Immature natural killer cell (primary cell): ENCODE data around the gene ASB6. TPM values are rescaled to one million over a fixed set of nuclear protein-coding genes. Genes with fewer than 3 reads are reported as not detected.

Source experiments
- DNase-seq, 3 donors: peaks; one replicate each; pipeline ENCODE4 v3.0.0; 2022; ENCODE audit warnings: mixed read lengths in 1 of 3
- H3K27ac Mint-ChIP-seq, 6 donors: one replicate each; pipeline ENCODE4 v1.8.0; 2020; ENCODE audit warnings: mixed read lengths in 6 of 6, mild to moderate bottlenecking in 5 of 6, inconsistent platforms in 4 of 6, moderate library complexity in 3 of 6
- H3K27me3 Mint-ChIP-seq, 3 donors: one replicate each; pipeline ENCODE4 v1.8.0; 2020 to 2021; ENCODE audit warnings: low read depth in 3 of 3, mild to moderate bottlenecking in 3 of 3, mixed read lengths in 3 of 3, moderate library complexity in 3 of 3, inconsistent platforms in 1 of 3
- H3K36me3 Mint-ChIP-seq, 3 donors: one replicate each; pipeline ENCODE4 v1.8.0; 2020; ENCODE audit warnings: mixed read lengths in 3 of 3, inconsistent platforms in 2 of 3, mild to moderate bottlenecking in 2 of 3
- H3K4me1 Mint-ChIP-seq, 2 donors: one replicate each; pipeline ENCODE4 v1.8.0; 2020; ENCODE audit warnings: inconsistent platforms in 2 of 2, mild to moderate bottlenecking in 2 of 2, mixed read lengths in 2 of 2, moderate library complexity in 1 of 2
- H3K4me3 Mint-ChIP-seq, 5 donors: one replicate each; pipeline ENCODE4 v1.8.0; 2020; ENCODE audit warnings: mild to moderate bottlenecking in 5 of 5, mixed read lengths in 5 of 5, inconsistent platforms in 3 of 5, moderate library complexity in 3 of 5
- H3K9me3 Mint-ChIP-seq, 6 donors: one replicate each; pipeline ENCODE4 v1.8.0; 2020; ENCODE audit warnings: mild to moderate bottlenecking in 6 of 6, mixed read lengths in 6 of 6, inconsistent platforms in 4 of 6, moderate library complexity in 3 of 6
- polyA plus RNA-seq, 3 donors: library from polyadenylated mRNA; unstranded; fragments of 300-500 nt; fragmentation: Illumina TruSeq; gene quantifications; one replicate each; pipeline ENCODE4 v1.2.3, GENCODE V29; 2021

The ASB6 gene
- polyA plus RNA-seq, 3 donors from 2014 or later, result 13.9 to 26.6 (median 19.9) TPM

GRCh38 chr9:129633848-129634247, 8.1 kb downstream of the ASB6 start:
- H3K4me3 Mint-ChIP-seq, result no peak overlapping the region
- peaks cover 0 to 13% (median 0%) of the 10 kb centered on the region in 3 donors for H3K36me3 Mint-ChIP-seq
- peaks cover 29 to 30% of the 10 kb centered on the region in 2 donors for H3K4me1 Mint-ChIP-seq
- DNase-seq, result no peak
- H3K27ac Mint-ChIP-seq, result peak overlapping the region in 1 of 6 donors; percentile 53
- H3K9me3 Mint-ChIP-seq, result no peaks in the 10 kb centered on the region
- H3K27me3 Mint-ChIP-seq, result peaks cover 0 to 2% (median 0%) of the 10 kb centered on the region in 3 donors

DNA sequence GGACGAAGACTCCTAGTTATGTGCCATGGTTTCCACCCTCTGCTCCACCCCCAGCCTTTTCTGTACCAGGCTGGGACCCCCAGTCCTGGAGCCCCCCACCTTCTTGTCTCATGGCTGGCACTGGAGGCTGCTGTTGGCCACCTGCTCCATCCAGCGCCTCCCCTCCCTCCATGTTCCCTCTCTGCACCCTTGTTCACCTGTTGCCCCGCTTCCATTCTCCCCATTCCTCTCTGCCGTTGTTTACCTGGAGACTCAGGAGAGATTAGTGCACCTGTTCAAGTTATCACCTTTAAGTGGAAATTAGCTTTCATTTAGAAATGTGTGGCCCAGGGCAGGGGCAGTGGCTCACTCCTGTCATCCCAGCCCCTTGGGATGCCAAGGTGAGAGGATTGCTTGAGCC, 8.7 kb downstream of the ASB6 start:
- no peak for DNase-seq
- H3K4me1 Mint-ChIP-seq, result peaks cover 32 to 34% of the 10 kb centered on the region in 2 donors
- H3K9me3 Mint-ChIP-seq, result no peaks in the 10 kb centered on the region
- H3K36me3 Mint-ChIP-seq, result peaks cover 0 to 10% (median 0%) of the 10 kb centered on the region in 3 donors
- H3K4me3 Mint-ChIP-seq, result no peak overlapping the region
- peaks cover 0 to 2% (median 0%) of the 10 kb centered on the region in 3 donors for H3K27me3 Mint-ChIP-seq
- no peak overlapping the region for H3K27ac Mint-ChIP-seq

GRCh38 chr9:129632460-129632859, 9.5 kb downstream of the ASB6 start:
- Mint-ChIP-seq H3K27ac (no peak overlapping the region), H3K36me3 (peaks cover 0 to 6% (median 0%) of the 10 kb centered on the region in 3 donors), H3K4me3 (no peak overlapping the region), H3K27me3 (peaks cover 0 to 4% (median 2%) of the 10 kb centered on the region in 3 donors), H3K9me3 (no peaks in the 10 kb centered on the region), H3K4me1 (peaks cover 38% of the 10 kb centered on the region in 2 donors)
- DNase-seq, result no peak

GRCh38 chr9:129631674-129632129, 10.2 kb downstream of the ASB6 start:
- Mint-ChIP-seq H3K9me3 (no peaks in the 10 kb centered on the region), H3K27me3 (peaks cover 2 to 10% (median 3%) of the 10 kb centered on the region in 3 donors), H3K27ac (peak overlapping the region in 2 of 6 donors; percentile 45 to 67), H3K4me1 (peaks cover 46% of the 10 kb centered on the region in 2 donors), H3K4me3 (no peak overlapping the region), H3K36me3 (peaks cover 0 to 6% (median 0%) of the 10 kb centered on the region in 3 donors)
- no peak for DNase-seq

GRCh38 chr9:129630967-129631673, 10.8 kb downstream of the ASB6 start:
- H3K36me3 Mint-ChIP-seq, result peaks cover 0 to 6% (median 0%) of the 10 kb centered on the region in 3 donors
- peak overlapping the region in 3 of 6 donors; percentile 22 to 49 (median 45) for H3K27ac Mint-ChIP-seq
- H3K4me3 Mint-ChIP-seq, result no peak overlapping the region
- no peaks in the 10 kb centered on the region for H3K9me3 Mint-ChIP-seq
- H3K4me1 Mint-ChIP-seq, result peaks cover 50 to 52% of the 10 kb centered on the region in 2 donors
- DNase-seq, result no peak
- peaks cover 3 to 14% (median 7%) of the 10 kb centered on the region in 3 donors for H3K27me3 Mint-ChIP-seq

DNA sequence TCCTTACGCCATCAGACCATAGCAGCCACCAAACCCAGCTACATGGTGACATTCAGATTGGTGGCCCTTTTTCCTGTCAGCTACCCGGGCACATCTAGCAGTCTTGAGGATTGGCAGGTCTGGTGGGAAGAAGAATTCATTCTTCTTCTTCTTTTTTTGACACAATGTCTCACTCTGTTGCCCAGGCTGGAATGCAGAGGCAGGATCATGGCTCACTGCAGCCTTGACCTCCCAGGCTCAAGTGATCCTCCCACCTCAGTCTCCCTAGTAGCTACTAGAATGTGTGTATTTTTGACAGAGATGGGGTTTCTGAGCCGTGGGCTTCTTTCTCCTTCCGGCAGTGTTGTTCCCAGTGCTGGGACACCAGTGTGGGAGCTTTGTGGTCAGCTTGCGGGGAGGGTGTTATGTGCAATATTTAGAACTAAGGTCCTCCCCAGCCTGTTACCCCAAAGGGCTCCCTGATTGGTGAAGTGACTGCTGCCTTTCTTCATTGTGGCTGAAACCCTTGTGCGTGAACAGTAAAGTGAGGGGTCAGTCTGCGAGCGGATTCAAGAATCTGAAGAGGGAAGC, 12.6 kb downstream of the ASB6 start:
- Mint-ChIP-seq H3K9me3 (no peaks in the 10 kb centered on the region), H3K27ac (peak overlapping the region; percentile 23 to 61 (median 48)), H3K4me1 (peaks cover 60 to 63% of the 10 kb centered on the region in 2 donors), H3K36me3 (no peaks in the 10 kb centered on the region), H3K27me3 (peaks cover 7 to 28% (median 12%) of the 10 kb centered on the region in 3 donors), H3K4me3 (peak overlapping the region in 2 of 5 donors; percentile 8 to 48)
- DNase-seq, result no peak

DNA sequence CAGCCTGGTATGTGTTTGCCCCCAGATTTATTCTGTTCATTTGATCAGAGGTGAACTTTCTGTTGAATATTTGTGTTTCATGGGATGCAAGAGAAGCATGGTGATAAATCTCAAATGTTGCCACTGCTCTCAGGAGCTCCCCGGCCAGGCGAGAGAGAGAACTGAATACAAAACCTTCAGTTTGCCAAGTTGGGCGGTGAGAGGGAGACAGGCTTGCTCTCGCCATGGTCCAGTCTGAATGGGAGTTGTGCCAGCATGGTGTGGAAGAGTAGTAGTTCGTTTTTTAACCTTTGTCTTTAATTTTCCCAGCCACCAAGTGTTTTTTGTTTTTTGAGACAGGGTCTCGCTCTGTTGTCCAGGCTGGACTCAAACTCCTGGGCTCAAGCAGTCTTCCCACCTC, 13.2 kb downstream of the ASB6 start:
- DNase-seq, result no peak
- H3K9me3 Mint-ChIP-seq, result no peaks in the 10 kb centered on the region
- H3K27ac Mint-ChIP-seq, result peak overlapping the region in 5 of 6 donors; percentile 20 to 89 (median 44)
- peak overlapping the region in 3 of 5 donors; percentile 14 to 47 (median 25) for H3K4me3 Mint-ChIP-seq
- H3K4me1 Mint-ChIP-seq, result peaks cover 62 to 66% of the 10 kb centered on the region in 2 donors
- peaks cover 7 to 30% (median 18%) of the 10 kb centered on the region in 3 donors for H3K27me3 Mint-ChIP-seq
- no peaks in the 10 kb centered on the region for H3K36me3 Mint-ChIP-seq

DNA sequence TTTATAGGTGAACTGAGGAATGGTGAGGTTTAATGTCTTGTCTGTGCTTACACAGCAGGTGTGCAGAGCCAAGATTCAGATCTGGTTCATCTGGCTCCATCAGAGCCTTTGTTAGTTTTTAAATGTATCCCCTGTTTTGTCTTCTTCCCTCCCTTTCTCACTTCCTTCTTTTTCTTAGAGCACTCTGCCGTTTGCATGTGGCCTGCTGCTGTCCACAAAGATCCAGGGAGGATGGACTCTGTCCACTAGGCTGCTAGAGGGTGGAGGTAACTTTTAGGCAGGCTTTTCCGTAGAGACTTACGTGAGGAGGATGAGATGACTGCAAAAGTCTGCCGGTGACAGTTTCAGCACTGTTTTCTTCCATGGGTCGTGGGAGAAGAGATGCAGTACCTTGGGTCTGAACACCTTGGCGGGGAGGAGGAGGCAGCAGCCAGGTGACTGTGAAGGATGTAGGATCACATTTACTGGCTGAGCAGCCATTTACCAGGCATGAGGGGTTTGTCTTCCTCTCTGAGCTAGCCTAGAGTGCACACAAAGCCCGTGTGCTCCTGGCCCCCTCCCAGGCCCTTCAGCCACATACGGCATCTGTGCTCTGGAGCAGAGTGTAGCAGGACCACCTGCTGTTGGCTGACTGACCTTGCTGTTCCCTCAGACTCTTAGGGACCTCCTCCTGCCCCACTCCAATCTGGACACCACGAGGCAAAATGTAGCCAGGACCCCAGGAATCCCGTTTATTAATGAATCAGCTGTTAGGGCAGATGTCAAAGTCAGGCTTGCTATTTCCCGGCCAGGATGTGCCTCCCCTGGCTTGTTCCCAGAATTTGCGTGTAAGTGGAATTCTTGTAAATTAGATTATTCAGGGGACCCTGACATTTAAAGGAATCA, 14.2 kb downstream of the ASB6 start:
- Mint-ChIP-seq H3K27ac (peak overlapping the region; percentile 86 to 97 (median 92)), H3K9me3 (no peaks in the 10 kb centered on the region), H3K4me3 (peak overlapping the region; percentile 77 to 97 (median 83)), H3K27me3 (peaks cover 11 to 33% (median 20%) of the 10 kb centered on the region in 3 donors), H3K36me3 (no peaks in the 10 kb centered on the region), H3K4me1 (peaks cover 62 to 66% of the 10 kb centered on the region in 2 donors)
- DNase-seq, result no peak

DNA sequence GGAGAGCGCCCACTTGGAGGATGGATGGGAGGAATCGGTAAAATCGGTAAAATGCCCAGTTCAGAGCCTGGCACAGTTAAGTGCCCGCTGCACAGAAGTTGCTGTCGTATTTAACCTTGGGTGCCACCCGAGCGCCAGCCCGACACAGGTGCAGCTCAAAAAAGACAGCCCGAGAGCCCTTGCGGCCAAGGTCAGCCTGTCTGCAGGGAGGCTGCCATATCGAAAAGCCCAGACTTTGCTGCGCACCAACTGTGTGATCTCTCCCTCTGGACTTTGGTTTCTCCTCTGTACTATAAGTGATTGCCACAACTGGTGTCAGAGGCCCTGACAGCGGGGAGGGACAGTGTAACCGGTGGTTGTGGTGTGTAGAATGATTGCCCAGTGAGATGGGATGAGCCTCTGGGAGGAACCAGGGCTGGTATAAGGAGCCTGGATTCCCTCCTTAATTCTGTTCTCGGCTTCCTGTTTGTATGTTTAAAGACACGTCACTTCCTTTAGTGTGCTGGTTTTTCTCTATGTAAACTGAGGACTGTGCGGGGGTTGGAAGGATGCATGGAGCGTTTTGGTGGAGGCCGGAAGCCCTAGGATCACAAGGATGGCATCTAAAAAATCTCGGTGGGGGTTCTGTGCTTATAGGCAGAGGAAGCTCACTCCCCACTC, 15.2 kb downstream of the ASB6 start:
- DNase-seq, result peak in 2 of 3 donors; percentile 39 to 42
- H3K4me1 Mint-ChIP-seq, result peaks cover 60 to 66% of the 10 kb centered on the region in 2 donors
- H3K27ac Mint-ChIP-seq, result peak overlapping the region; percentile 86 to 97 (median 92)
- no peaks in the 10 kb centered on the region for H3K9me3 Mint-ChIP-seq
- H3K36me3 Mint-ChIP-seq, result no peaks in the 10 kb centered on the region
- H3K27me3 Mint-ChIP-seq, result peaks cover 11 to 33% (median 20%) of the 10 kb centered on the region in 3 donors
- H3K4me3 Mint-ChIP-seq, result peak overlapping the region; percentile 77 to 97 (median 83)

DNA sequence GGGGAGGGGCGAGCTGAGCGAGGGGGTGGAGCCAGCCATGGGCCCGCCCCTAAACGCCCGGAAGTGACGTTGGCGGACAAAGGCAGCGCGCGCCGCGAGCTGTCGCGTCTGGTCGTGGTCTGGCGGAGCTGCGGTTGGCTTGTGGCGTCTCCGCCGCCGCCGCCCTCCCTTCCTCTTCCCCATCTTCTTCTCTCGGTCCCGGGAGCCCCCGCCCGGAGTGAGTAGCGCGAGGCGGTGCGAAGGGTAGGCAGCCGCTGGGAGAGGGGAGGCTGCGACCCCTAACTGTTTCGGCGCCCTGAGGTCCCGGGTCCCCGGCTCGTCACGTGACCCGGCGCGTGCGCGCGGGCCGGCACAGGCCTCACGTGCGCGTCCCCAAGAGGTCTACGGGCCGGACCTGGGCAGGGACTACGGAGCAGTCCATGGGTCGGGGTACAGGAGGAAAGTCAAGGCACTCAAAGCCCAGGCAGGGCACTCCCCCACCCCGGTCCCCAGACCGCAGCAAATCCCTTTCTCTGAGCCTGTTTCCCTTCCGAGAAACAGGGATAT, 15.8 kb downstream of the ASB6 start, which contains the start of gene NTMT1:
NTMT1 (plus strand) TSS at position 85 of the 546 bp plus-strand sequence. CDS start 6,541 bp downstream, outside the sequence.
- H3K27ac Mint-ChIP-seq, result peak within 1 kb of the TSS; percentile 86 to 97 (median 92)
- H3K4me1 Mint-ChIP-seq, result peaks cover 56 to 64% of the 10 kb centered on the region in 2 donors
- peaks cover 12 to 33% (median 22%) of the 10 kb centered on the region in 3 donors for H3K27me3 Mint-ChIP-seq
- no peaks in the 10 kb centered on the region for H3K9me3 Mint-ChIP-seq
- peak; percentile 91 to 92 (median 92) for DNase-seq
- H3K4me3 Mint-ChIP-seq, result peak within 1 kb of the TSS; percentile 77 to 97 (median 83)
- no peaks in the 10 kb centered on the region for H3K36me3 Mint-ChIP-seq

DNA sequence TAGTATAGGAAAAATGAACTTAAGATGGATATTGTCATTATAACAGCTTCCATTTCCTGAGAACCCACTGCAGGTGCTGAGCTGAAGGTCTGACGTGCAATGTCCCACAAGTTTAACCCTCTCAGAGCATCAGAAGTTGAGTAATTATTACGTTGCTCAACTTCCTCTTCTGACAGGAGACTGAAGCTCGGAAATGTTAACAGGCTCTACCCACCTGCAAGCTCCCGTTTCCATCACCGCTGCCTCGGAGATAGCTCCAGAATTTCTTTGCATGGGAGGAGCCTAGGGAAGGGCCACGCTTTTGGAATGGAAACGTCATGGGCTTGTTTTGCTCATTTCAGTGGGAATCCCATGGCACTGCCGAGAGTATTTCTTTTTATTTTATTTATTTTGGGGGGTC, 17.0 kb downstream of the ASB6 start:
- peak in 2 of 3 donors; percentile 31 to 42 for DNase-seq
- Mint-ChIP-seq H3K9me3 (no peaks in the 10 kb centered on the region), H3K4me1 (peaks cover 48 to 59% of the 10 kb centered on the region in 2 donors), H3K27me3 (peaks cover 15 to 33% (median 25%) of the 10 kb centered on the region in 3 donors), H3K36me3 (no peaks in the 10 kb centered on the region), H3K4me3 (peak overlapping the region; percentile 72 to 83 (median 77)), H3K27ac (peak overlapping the region in 5 of 6 donors; percentile 78 to 96 (median 82))

DNA sequence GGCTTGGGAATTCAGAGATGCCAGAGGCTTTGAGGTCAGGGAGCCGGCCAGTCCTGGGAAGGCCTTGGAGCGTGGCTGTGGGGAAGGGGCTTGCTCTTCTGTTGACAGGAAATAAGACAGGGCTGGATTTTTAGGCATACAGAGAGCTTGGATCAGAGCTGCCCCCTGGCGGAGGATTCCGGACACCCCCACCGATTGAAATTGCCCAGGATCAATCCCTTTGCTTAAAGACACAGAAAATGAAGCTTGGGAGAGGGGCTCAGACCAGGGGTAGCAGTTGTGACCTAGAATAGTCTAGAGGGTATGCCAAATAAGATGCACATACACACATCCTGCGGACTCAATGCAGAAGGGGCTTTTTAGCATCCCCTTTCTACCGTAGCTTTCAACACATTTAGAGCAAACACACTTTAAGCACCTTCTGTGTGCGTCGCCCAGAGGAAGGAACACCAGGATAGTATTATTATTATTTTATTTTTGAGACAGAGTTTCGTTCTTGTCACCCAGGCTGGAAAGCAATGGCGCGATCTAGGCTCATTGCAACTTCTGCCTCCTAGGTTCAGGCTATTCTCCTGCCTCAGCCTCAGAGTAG, 17.7 kb downstream of the ASB6 start:
- peak overlapping the region; percentile 69 to 83 (median 72) for H3K4me3 Mint-ChIP-seq
- no peaks in the 10 kb centered on the region for H3K36me3 Mint-ChIP-seq
- H3K27me3 Mint-ChIP-seq, result peaks cover 17 to 36% (median 25%) of the 10 kb centered on the region in 3 donors
- peak overlapping the region in 5 of 6 donors; percentile 84 to 96 (median 88) for H3K27ac Mint-ChIP-seq
- DNase-seq, result peak; percentile 53 to 56 (median 56)
- H3K9me3 Mint-ChIP-seq, result no peaks in the 10 kb centered on the region
- peaks cover 41 to 56% of the 10 kb centered on the region in 2 donors for H3K4me1 Mint-ChIP-seq
